ENCODE results near the gene ENAH. TPM values are rescaled to one million over a fixed set of nuclear protein-coding genes. Genes with fewer than 3 reads are reported as not detected.

The ENAH gene
- total RNA-seq, 4 donors from 2014 or later, result 158 to 295 (median 225) TPM

DNA sequence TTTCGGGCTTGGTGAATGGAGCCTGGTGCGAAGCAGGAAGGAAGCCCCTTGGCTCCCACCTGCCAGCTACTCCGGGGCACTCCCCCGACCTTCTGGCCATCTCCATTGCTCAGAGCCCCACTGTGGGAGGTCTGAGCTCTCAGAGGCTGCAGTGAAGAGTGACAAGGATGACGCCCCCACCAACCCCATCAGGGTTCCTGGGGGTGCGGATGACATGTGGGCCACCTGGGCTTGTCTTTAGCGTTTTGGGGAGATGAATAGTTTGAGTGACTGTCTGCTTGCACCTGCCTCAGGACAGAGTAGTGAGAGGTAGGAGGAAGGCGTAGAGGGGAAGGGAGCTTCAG is 181.8 kb downstream of the ENAH start:
- Histone ChIP-seq H3K36me3 (no peaks in the 10 kb centered on the region), H3K27ac (peak overlapping the region in 1 of 4 donors; percentile 29), H3K4me3 (no peak overlapping the region), H3K27me3 (no peaks in the 10 kb centered on the region), H3K9me3 (no peaks in the 10 kb centered on the region), H3K4me1 (peaks cover 0 to 19% (median 8%) of the 10 kb centered on the region in 3 donors)
- WGBS, 2 donors (ENCODE audit: low coverage in 1 of 2), result no CpG with 5 or more reads among the region's 8 CpGs
- no peak for TF ChIP-seq POLR2A (IDR thresholded peaks at IDR 0.05)
- TF ChIP-seq, protein P1, sequence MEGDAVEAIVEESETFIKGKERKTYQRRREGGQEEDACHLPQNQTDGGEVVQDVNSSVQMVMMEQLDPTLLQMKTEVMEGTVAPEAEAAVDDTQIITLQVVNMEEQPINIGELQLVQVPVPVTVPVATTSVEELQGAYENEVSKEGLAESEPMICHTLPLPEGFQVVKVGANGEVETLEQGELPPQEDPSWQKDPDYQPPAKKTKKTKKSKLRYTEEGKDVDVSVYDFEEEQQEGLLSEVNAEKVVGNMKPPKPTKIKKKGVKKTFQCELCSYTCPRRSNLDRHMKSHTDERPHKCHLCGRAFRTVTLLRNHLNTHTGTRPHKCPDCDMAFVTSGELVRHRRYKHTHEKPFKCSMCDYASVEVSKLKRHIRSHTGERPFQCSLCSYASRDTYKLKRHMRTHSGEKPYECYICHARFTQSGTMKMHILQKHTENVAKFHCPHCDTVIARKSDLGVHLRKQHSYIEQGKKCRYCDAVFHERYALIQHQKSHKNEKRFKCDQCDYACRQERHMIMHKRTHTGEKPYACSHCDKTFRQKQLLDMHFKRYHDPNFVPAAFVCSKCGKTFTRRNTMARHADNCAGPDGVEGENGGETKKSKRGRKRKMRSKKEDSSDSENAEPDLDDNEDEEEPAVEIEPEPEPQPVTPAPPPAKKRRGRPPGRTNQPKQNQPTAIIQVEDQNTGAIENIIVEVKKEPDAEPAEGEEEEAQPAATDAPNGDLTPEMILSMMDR (IDR thresholded peaks at IDR 0.05), result no peak
- TF ChIP-seq POLR2AphosphoS5 (IDR thresholded peaks at IDR 0.05), result no peak
- TF ChIP-seq EP300 (IDR thresholded peaks at IDR 0.05), result no peak
- ATAC-seq, result no peak

DNA sequence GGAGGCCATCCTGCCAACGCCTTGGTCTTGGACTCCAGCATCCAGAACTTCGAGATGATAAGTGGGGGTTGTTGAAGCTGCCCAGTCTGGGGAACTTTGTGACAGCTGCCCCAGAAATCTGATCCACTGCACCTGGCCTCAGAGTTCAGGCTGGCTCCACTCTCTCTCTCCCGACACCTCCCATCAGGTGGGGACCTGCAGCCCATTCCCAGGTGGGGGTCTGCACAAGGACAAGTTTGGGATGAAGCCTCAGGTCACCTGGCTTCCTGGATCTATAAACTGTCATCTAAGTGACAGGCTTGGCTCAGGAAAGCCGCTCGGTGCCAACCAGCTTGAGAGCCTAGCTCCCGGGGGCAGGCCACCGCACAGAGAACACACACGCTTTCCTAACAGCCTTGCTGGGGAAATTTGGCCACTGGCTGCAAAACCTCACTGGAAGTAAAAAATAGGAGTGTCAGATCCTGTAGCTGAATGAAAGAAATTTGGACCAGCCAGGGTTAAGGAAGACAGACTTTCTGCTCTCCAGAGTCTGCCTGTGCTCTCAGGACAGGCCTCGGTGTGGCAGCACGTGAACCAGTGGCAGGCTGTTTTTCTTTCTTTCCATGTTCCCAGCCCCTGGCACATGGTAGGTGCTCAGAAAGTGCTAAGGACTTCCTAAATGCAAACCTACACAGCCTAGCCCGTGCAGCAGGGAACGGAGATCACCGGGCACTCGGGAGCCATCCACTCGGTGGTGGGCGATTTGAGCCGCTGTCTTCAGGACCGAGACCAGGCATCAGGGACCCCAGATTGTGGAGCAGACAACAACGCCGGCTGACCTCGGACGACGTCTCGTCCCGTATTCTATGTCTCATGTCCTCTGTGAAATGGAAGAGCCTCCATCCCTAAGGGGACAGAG is 182.5 kb downstream of the ENAH start:
- peaks cover 0 to 23% (median 8%) of the 10 kb centered on the region in 3 donors for H3K4me1 ChIP-seq
- no peak for ATAC-seq
- H3K27me3 ChIP-seq, result no peaks in the 10 kb centered on the region
- H3K4me3 ChIP-seq, result no peak overlapping the region
- H3K27ac ChIP-seq, result peak overlapping the region in 1 of 4 donors; percentile 29
- no peaks in the 10 kb centered on the region for H3K36me3 ChIP-seq
- WGBS, 2 donors (ENCODE audit: low coverage in 1 of 2), result 78 to 79% methylated on average over 2 to 16 of the region's 25 CpGs
- no peaks in the 10 kb centered on the region for H3K9me3 ChIP-seq
- TF ChIP-seq POLR2A (IDR thresholded peaks at IDR 0.05) (no peak), POLR2AphosphoS5 (IDR thresholded peaks at IDR 0.05) (no peak)
- TF ChIP-seq, protein P1 (IDR thresholded peaks at IDR 0.05), result peak in 2 of 4 experiments; percentile 13 to 18

DNA sequence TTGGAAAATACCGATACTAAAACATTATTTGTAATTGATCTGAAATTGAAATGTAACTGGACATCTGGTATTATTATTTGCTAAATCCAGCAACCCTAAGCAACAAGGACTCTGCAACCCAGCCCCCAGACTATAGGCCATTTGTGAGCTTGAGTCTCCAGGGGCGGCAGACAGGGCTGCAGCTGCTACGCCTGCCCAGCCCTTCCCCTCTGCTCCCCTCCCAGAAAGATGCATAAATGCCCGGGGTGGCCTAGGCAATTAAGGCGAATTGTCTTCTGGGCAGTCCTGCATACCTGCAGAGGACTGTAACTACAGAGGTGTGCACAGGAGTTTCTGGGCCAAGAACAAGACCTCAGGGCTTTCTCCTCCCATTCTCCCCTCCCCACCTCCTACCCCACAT is 183.9 kb downstream of the ENAH start:
- H3K4me3 ChIP-seq, result no peak overlapping the region
- ATAC-seq, result no peak
- H3K9me3 ChIP-seq, result no peaks in the 10 kb centered on the region
- WGBS, 2 donors (ENCODE audit: low coverage in 1 of 2), result 87 to 100% methylated on average over 1 to 3 of the region's 5 CpGs
- H3K27ac ChIP-seq, result no peak overlapping the region
- TF ChIP-seq POLR2A (IDR thresholded peaks at IDR 0.05) (no peak), EP300 (IDR thresholded peaks at IDR 0.05) (no peak), POLR2AphosphoS5 (IDR thresholded peaks at IDR 0.05) (no peak)
- TF ChIP-seq, protein P1 (IDR thresholded peaks at IDR 0.05), result no peak
- no peaks in the 10 kb centered on the region for H3K36me3 ChIP-seq
- peaks cover 0 to 15% (median 0%) of the 10 kb centered on the region in 3 donors for H3K4me1 ChIP-seq
- H3K27me3 ChIP-seq, result no peaks in the 10 kb centered on the region

DNA sequence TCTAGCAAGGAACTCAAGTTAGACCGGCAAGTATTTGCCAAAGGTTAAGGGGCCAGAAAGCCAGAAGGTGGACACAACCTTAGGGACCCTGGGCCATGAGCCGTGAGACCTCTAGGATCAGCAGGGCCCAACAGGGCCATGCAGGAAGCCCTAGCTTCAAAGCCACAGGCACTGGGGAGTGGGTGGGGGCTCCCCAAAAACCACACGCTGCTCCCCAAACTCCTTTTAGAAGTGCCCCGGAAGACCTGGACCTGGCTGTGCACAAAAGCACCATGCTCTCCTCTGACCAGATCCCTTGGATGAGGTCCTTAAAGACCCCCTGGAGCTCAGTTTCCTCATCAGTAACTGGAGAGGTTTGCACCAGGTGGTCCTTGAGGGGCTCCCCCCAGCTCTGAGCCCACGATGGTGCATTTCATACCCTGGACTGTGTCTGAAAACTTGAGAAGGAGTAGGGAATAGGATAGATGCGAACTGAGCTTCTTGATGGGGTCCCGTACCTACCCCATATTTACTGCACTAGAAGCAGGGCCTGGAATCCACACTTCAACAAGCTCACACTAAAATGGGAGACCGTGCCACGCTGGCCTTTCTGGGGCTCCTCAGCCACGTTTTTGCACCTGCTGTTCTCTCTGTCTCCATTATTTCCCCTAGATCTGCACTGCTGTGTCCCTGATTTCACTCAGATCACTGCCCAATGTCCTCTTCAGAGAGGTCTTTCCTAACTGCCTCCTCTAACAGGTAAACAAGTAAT is 184.5 kb downstream of the ENAH start:
- ATAC-seq, result no peak
- WGBS, 2 donors (ENCODE audit: low coverage in 1 of 2), result 82 to 89% methylated on average over 5 to 7 of the region's 10 CpGs
- H3K36me3 ChIP-seq, result no peaks in the 10 kb centered on the region
- H3K27ac ChIP-seq, result peak overlapping the region in 1 of 4 donors; percentile 77
- H3K27me3 ChIP-seq, result no peaks in the 10 kb centered on the region
- no peaks in the 10 kb centered on the region for H3K9me3 ChIP-seq
- no peak overlapping the region for H3K4me3 ChIP-seq
- no peak for TF ChIP-seq POLR2AphosphoS5 (IDR thresholded peaks at IDR 0.05)
- no peak for TF ChIP-seq EP300 (IDR thresholded peaks at IDR 0.05)
- TF ChIP-seq POLR2A (IDR thresholded peaks at IDR 0.05), result no peak
- TF ChIP-seq, protein P1 (IDR thresholded peaks at IDR 0.05), result no peak
- peaks cover 0 to 19% (median 0%) of the 10 kb centered on the region in 3 donors for H3K4me1 ChIP-seq

All from gastroesophageal sphincter (tissue), 4 donors.